ENCODE data around the gene MPZL1.

MPZL1 gene

GRCh38 chr1:167776151-167776550, 54.4 kb downstream of the MPZL1 start:
- no peak for DNase-seq

GRCh38 chr1:167776616-167777268, 55.0 kb downstream of the MPZL1 start:
- no peak for DNase-seq

GRCh38 chr1:167777269-167777650, 55.5 kb downstream of the MPZL1 start:
- DNase-seq, result no peak

GRCh38 chr1:167781558-167781957, 59.8 kb downstream of the MPZL1 start:
- DNase-seq, result no peak

- DNase-seq, result no peak
These were observed 61.2 kb downstream of the MPZL1 start for GRCh38 chr1:167782946-167783345.

GRCh38 chr1:167784876-167785550, 63.2 kb downstream of the MPZL1 start:
- DNase-seq, result peak in 2 of 56 donors; percentile 7 to 20

- no peak for DNase-seq
These were observed 64.7 kb downstream of the MPZL1 start for GRCh38 chr1:167786502-167786901.

GRCh38 chr1:167789501-167789900, 67.7 kb downstream of the MPZL1 start:
- no peak for DNase-seq

GRCh38 chr1:167790117-167790516, 68.3 kb downstream of the MPZL1 start:
- no peak for DNase-seq

GRCh38 chr1:167791281-167792187, 69.8 kb downstream of the MPZL1 start:
- peak in 2 of 56 donors; percentile 2 to 7 for DNase-seq

GRCh38 chr1:167792188-167792565, 70.4 kb downstream of the MPZL1 start:
- no peak for DNase-seq

GRCh38 chr1:167794043-167794442, 72.3 kb downstream of the MPZL1 start:
- no peak for DNase-seq

- no peak for DNase-seq
These were observed 74.3 kb downstream of the MPZL1 start for GRCh38 chr1:167795810-167796740.

GRCh38 chr1:167797015-167797414, 75.2 kb downstream of the MPZL1 start:
- peak in 9 of 56 donors; percentile 5 to 40 (median 14) for DNase-seq

- no peak for DNase-seq
These were observed 77.2 kb downstream of the MPZL1 start for GRCh38 chr1:167798952-167799351.

GRCh38 chr1:167799747-167800146, 78.0 kb downstream of the MPZL1 start:
- no peak for DNase-seq

- no peak for DNase-seq
These were observed 78.5 kb downstream of the MPZL1 start for GRCh38 chr1:167800251-167800650.

- no peak for DNase-seq
These were observed 80.5 kb downstream of the MPZL1 start for GRCh38 chr1:167802235-167802634.

GRCh38 chr1:167803358-167804207, 81.8 kb downstream of the MPZL1 start:
- peak in 54 of 56 donors; percentile 6 to 92 (median 68) for DNase-seq

GRCh38 chr1:167805041-167805556, 83.3 kb downstream of the MPZL1 start:
- no peak for DNase-seq
